Measurements from ENCODE around the gene NYAP1. TPM values are rescaled to one million over a fixed set of nuclear protein-coding genes. Genes with fewer than 3 reads are reported as not detected.
"Not testable (repeated sequence)": the region's sequence is repeated elsewhere in the genome, so short reads cannot be mapped to it uniquely, and the experiment has no call there.

The NYAP1 gene
- under 1 TPM; 0.29 to 0.34 TPM for total RNA-seq

DNA sequence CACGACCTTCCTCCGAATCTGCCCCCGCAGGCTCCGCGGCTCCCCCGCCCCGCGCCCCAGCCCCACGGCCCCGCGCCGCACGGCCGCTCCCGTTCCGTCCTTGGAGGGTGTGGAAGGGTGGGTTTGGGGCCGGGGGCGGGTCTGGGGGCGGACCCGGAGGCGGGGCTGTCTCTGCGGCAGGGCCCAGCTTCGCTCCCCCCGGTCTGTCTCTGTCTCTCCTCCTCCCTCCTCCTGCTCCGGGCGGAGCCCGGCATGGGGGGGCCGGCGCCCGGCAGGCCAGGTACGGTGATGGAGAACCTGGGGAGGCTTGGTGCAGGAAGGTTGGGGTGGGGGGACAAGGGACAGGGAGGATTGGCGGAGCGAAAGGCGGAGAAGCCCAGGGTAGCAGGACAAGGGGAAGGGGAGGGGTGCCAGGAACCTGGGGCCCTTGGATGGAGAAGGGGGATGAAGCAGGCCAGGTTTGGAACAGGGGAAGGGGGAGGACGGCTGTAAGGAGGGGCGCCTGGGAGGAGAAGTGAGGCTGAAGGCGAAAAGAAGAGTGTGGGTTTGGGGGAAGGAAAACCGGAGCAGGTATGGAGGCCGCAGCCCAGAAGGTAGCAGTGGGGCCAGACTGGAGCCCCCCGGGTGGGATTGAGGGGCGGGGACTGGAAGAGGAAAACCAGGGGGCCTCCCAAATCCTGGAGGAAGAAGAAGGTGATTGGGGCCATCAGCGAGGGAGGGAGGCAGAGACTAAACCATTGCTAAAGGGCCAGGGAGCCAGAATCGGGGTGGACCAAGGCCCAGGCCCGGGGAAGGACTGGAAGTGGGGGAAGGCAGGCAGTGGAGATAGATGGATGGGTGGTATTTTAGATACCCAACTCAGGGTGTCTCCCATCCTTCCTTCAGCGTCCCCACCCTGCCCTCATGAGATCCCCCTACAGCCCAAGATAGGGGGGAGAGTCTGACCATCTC, at the start of gene NYAP1:
TSS of gene NYAP1 (plus strand) at position 206 of the 951 bp plus-strand sequence. CDS start 1,385 bp downstream, outside the sequence.
- Mint-ChIP-seq H3K9me3 (no peaks in the 10 kb centered on the region), H3K27ac (no peak within 1 kb of the TSS), H3K27me3 (no peaks in the 10 kb centered on the region), H3K4me1 (peaks cover 14% of the 10 kb centered on the region), H3K36me3 (no peaks in the 10 kb centered on the region), H3K4me3 (peak within 1 kb of the TSS; percentile 81)
- peak; percentile 43 for DNase-seq

DNA sequence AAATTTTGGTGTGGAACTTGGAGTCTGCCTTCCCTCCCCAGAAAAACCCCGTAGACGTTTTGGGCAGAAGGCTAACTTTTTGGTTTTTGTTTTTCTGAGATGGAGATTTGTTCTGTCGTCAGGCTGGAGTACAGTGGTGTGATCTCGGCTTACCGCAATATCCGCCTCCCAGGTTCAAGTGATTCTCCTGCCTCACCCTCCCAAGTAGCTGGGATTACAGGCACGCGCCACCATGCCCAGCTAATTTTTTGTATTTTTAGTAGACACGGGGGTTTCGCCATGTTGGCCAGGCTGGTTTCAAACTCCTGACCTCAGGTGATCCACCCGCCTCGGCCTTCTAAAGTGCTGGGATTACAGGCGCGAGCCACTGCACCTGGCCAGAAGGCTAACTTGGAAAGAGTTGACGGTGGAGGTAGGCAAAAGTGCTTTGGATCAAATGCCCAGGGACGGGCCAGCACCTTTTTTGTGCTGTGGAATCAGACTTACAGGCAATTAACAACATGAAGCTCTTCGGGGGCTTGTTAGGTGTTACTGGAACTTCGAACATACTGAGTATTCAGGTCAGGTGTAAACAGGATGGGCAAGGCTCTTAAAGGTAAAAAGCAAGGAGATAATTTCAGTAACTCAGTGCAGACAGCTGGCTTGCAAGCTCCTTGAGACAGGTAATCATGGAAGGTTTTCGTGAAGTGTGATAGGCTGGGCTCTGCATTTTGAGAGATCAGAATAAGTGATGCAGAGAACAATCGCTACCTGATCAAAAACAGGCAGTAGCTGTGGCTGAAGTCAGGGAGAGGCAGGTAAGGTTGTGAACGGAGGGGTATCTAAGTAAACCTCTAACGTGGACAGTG, 49.2 kb upstream of the NYAP1 start:
- no peaks in the 10 kb centered on the region for H3K9me3 Mint-ChIP-seq
- peak overlapping the region; percentile 87 for H3K27ac Mint-ChIP-seq
- H3K36me3 Mint-ChIP-seq = peaks cover 52% of the 10 kb centered on the region
- peaks cover 3% of the 10 kb centered on the region for H3K27me3 Mint-ChIP-seq
- H3K4me3 Mint-ChIP-seq = peak overlapping the region; percentile 84
- DNase-seq = no peak
- H3K4me1 Mint-ChIP-seq = peaks cover 48% of the 10 kb centered on the region

DNA sequence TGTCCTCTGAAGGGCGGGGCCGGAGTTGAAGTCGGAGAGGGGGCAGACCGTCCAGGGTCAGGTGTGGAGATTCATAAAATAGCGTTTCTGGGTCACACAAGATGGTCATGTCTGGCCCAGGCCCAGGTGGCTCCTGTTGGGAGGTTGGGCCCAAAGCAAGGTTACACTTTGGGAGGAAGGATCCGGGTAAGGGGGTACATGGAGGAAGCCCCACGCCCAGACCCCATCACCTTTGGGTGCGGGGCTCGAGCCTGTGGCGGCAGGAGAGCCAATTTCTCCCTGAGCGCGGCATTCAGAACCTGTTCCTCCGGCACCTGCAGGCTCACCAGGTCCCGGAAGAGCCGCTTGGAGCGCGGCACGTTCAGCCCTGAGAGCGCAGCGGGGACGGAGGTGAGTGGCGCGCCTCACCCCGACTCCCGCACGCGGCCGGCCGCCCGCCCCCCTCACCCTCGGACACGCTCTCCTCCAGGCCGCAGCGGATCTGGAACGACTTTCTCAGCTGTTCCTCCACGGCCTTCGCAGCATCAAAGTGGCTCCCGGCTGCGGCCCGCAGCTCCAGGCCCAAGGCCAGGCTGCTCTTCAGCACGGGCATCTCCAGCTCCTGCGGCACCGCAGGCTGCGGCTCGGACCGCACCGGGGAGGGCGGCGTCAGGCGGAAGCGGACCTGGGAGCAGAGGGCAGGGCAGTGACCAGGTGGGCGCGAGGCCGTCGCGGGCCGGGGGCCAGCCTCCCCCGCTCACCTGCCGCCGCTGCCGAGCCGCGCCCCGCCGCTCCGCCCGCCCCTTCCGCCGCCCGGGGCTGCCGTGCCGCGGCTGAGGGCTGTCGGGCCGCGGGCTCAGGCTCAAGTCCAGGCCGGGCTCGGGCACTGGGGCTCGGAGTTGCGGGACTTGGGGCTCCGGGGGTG, 48.1 kb upstream of the NYAP1 start:
- Mint-ChIP-seq H3K4me3 (peak overlapping the region; percentile 90), H3K27ac (peak overlapping the region; percentile 97), H3K4me1 (peaks cover 43% of the 10 kb centered on the region), H3K36me3 (peaks cover 45% of the 10 kb centered on the region), H3K27me3 (no peaks in the 10 kb centered on the region), H3K9me3 (no peaks in the 10 kb centered on the region)
- peak; percentile 55 for DNase-seq

DNA sequence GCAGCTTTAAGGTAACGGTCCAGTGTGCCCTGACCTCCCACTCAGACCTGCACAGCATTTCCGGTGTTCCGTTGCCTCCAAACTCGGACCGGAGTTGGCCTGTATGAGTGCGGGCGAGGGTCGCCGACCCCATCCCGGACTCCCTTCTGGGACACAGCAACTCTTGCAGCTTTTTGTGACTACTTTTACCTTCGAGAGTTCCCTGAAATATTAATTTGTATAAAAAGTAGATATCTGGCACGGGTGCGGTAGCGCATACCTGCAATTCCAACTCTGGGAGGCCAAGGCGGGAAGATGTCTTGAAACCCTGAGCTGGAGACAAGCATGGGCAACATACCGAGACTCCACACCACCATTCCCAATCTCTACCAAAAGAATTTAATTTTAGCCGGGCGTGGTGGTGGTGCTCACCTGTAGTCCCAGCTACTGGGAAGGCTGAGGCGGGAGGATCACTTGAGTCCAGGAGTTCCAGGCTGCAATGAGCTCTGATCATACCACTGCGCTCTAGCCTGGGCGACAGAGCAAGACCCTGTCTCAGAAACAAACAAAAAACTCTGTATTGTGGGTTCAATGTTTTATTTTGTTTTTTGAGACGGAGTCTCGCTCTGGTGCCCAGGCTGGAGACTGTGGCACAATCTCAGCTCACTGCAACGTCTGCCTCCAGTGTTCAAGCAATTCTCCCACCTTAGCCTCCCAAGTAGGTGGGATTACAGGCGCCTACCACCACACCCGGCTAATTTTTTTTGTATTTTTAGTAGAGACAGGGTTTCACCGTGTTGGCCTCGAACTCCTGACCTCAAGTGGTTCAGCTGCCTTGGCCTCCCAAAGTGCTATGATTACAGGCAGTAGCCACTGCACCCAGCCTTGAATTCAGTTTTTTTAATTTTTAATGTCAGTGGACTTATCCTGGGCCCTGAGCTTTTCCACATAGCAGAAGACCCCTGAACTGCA, 46.3 kb upstream of the NYAP1 start:
- Mint-ChIP-seq H3K27me3 (no peaks in the 10 kb centered on the region), H3K9me3 (no peaks in the 10 kb centered on the region), H3K4me3 (peak overlapping the region; percentile 7), H3K27ac (no peak overlapping the region), H3K36me3 (peaks cover 32% of the 10 kb centered on the region), H3K4me1 (peaks cover 30% of the 10 kb centered on the region)
- DNase-seq = no peak

DNA sequence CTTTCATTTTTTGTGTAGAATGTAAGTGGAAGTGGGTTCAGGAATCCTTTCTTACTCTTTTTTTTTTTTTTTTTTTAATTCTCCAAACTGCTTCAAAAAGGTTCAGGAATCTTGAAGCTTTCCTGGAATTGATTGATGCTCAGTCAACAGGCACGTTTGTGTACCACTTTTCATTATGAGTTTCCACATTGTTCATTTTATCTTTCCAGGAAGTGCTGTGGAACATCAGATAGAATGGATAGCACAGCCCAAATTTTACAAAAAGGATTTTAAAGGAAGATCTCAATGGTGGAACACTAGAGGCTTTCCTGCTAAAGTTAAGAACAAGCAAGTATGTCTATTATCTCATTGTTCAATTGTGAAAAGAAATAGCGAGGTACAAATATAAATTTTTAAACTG, 45.6 kb upstream of the NYAP1 start:
- H3K36me3 Mint-ChIP-seq = peaks cover 25% of the 10 kb centered on the region
- H3K27me3 Mint-ChIP-seq = no peaks in the 10 kb centered on the region
- H3K27ac Mint-ChIP-seq = no peak overlapping the region
- peaks cover 23% of the 10 kb centered on the region for H3K4me1 Mint-ChIP-seq
- DNase-seq = no peak
- H3K9me3 Mint-ChIP-seq = no peaks in the 10 kb centered on the region
- H3K4me3 Mint-ChIP-seq = no peak overlapping the region

DNA sequence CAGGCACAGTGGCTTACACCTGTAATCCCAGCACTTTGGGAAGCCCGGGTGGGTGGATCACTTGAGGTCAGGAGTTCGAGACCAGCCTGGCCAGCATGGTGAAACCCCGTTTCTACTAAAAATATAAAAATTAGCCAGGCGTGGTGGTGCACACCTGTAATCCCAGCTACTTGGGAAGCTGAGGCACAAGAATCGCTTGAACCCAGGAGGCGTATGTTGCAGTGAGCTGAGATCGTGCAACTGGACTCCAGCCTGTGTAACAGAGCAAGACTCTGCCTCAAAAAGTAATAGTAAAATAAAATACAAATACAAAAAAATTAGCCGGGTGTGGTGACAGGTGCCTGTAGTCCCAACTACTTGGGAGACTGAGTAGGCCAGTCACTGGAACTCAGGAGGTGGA, 45.0 kb upstream of the NYAP1 start:
- H3K4me3 Mint-ChIP-seq = not testable (repeated sequence)
- peaks cover 20% of the 10 kb centered on the region for H3K36me3 Mint-ChIP-seq

DNA sequence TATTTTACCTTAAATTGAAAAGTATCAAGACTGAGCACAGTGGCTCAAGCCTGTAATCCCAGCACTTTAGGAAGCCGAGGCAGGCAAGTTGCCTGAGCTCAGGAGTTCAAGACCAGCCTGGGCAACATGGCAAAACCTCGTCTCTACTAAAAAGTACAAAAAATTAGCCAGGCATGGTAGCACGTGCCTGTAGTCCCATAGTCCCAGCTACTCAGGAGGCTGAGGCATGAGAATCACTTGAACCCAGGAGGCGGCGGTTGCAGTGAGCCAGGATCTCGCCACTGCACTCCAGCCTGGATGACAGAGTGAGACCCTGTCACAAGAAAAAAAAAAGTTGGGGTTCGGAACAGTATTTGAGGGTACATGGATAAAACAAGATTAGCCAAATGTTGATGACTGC, 44.5 kb upstream of the NYAP1 start:
- not testable (repeated sequence) for H3K9me3 Mint-ChIP-seq, H3K27ac Mint-ChIP-seq, DNase-seq, H3K4me3 Mint-ChIP-seq, H3K27me3 Mint-ChIP-seq
- H3K4me1 Mint-ChIP-seq = peaks cover 14% of the 10 kb centered on the region
- H3K36me3 Mint-ChIP-seq = peaks cover 15% of the 10 kb centered on the region

More for the DNA sequence above, 45.0 kb upstream of the NYAP1 start:
- H3K27ac Mint-ChIP-seq, H3K27me3 Mint-ChIP-seq, DNase-seq, H3K9me3 Mint-ChIP-seq: not testable (repeated sequence)
- H3K4me1 Mint-ChIP-seq = peaks cover 18% of the 10 kb centered on the region

DNA sequence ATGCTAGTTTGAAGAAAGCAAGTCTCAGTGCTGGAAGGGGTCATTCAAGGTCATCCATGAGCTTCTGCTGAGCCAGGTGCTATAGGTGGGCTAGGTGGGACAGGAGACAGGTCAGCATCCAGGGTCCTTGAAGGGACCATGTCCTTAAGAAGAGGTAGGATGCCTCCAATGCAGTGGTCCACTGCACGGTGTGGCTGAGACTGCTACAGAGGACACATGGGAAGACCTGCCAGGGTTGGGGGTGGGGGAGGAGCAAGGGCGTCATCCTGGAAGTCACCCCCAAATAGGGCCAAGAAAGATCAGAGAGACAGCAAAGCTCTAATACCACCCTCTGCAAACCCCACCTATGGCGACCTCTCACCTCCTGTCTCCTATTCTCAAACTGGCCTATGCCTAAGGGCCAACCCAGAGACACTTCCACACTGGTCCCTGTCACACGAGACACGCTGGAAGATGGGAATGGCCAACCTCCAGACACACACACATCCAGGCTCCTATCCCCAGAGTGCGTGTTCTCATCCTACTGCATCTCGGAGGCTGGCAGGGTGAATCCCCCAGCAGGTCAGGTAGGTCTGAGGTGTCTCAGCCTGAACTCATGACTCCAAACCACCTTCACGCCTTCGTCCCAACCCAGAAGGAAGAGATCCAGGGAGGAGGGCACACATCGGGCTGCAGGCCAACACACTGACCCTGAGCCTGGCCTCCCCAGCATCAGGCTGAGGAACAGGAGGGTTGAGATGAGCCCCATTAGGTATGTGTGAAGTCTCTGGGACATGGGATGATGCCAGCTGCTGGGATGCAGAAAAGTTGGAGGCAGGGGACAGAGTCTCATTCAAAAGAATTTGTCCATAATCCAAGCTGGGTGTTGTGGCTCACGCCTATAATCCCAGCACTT, 41.8 kb upstream of the NYAP1 start:
- Mint-ChIP-seq H3K4me3 (no peak overlapping the region), H3K27ac (no peak overlapping the region), H3K36me3 (no peaks in the 10 kb centered on the region), H3K4me1 (peaks cover 16% of the 10 kb centered on the region), H3K27me3 (no peaks in the 10 kb centered on the region), H3K9me3 (no peaks in the 10 kb centered on the region)
- no peak for DNase-seq

DNA sequence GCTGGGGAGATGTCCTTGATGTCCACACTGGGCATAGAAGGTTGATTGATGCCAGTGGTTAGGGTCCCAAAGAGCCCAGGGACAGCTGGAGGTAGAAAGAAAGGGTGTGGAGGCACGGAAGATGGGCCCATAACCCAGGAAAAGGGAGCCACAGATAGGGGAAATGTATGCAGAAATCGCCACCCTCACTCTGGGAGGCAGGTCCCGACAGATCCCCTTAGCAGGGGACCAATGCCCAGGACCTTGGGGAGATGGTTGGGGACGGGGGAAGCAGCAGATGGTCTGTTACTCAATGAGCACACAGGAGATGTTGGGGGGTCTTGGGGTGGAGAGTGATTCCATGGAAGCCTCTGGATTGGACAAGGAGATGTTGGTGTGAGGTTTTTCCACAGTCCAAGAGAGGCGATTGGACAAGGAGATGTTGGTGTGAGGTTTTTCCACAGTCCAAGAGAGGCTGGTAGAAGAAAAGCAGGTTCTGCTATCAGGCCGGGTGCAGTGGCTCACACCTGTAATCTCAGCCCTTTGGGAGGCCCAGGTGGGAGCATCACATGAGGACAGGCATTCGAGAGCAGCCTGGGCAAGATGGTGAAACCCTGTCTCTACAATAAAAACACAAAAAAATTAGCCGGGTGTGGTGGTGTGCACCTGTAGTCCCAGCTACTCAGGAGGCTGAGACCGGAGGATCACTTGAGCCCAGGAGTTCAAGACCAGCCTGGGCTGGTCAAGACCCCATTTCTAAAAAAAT, 40.5 kb upstream of the NYAP1 start:
- Mint-ChIP-seq H3K4me3 (no peak overlapping the region), H3K36me3 (no peaks in the 10 kb centered on the region), H3K27me3 (no peaks in the 10 kb centered on the region), H3K27ac (no peak overlapping the region), H3K4me1 (peaks cover 15% of the 10 kb centered on the region), H3K9me3 (no peaks in the 10 kb centered on the region)
- DNase-seq = no peak

DNA sequence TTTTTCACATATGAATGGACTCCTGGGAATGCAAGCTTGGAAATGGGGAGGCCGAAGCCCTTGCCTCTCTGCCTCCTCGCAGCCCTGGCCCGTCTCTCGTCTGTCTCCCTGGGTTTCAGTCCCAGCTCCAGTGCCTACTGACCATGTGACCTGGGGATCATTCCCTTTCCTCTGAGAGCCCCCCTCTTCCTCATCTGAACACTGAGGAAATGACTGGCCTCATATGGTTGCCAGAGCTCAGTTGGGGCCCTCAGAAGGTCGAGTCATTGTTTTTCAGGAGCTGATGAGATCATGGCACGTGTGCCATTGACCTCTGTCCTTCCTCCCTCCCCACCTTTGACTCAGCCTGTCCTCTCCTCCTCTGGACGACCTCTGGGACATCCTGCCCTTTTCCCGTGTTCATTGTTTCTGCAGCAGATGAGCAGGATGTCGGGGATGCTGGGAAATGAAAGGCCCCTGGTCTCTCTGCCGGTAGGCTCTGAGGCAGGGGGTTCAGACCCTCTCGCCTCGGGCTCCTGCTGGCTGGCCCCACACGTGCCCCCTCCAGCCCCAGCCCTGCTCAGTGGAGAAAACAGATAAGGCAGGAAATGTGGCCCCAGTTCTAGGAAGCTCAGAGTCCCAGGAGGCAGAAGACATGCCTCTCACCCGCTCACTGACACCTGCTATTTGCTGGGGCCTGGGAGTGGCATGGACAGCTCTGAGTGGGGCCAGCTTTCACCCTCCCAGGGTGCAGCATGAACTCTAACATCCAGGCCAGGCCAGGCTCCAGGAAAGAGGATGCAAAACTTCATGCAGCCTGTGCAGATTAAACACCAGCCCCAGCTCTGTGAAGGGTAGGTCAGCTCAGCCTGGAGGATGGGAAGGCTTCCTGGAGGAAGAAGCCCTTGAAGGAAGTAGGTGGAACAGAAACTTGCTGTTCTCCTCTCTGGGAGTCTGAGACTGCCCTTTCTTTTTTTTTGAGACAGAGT, 39.1 kb upstream of the NYAP1 start:
- Mint-ChIP-seq H3K9me3 (no peaks in the 10 kb centered on the region), H3K27ac (peak overlapping the region; percentile 79), H3K4me3 (no peak overlapping the region), H3K27me3 (no peaks in the 10 kb centered on the region), H3K36me3 (no peaks in the 10 kb centered on the region), H3K4me1 (peaks cover 15% of the 10 kb centered on the region)
- DNase-seq = no peak

DNA sequence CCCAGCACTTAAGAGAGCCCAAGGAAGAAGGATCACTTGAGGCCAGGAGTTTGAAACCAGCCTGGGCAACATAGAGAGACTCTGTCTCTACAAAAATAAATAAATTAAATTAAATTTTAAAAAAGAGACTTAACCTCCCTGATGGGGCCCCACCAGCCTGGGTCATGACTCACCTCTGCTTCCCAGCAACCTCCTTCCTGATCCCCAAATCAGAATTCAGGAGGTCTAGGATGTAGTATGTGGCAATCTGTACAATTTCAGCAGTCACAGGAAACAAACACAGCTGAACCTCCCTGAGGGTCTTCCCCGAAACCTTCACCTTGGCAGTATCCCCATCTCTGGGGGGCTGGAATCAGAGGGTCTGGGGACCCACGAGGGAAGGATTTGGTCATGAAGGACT, 37.7 kb upstream of the NYAP1 start:
- H3K4me1 Mint-ChIP-seq = peaks cover 18% of the 10 kb centered on the region
- no peaks in the 10 kb centered on the region for H3K9me3 Mint-ChIP-seq
- no peaks in the 10 kb centered on the region for H3K27me3 Mint-ChIP-seq
- H3K4me3 Mint-ChIP-seq = no peak overlapping the region
- DNase-seq = no peak
- H3K27ac Mint-ChIP-seq = no peak overlapping the region
- no peaks in the 10 kb centered on the region for H3K36me3 Mint-ChIP-seq

Data from activated naive CD8-positive, alpha-beta T cell treated with anti-CD3 and anti-CD28 coated beads for 36 hours (primary cell).